GM12891 (cell line): ENCODE measurements around the gene TAF4B.

Experiments
- POLR2A ChIP-seq: IDR thresholded peaks from 2 replicates; pipeline ENCODE4 v1.6.1; 2011; ENCODE audit warnings: low read depth, low read length, control low read depth
- POLR2AphosphoS5 ChIP-seq: IDR thresholded peaks from 2 replicates; pipeline ENCODE4 v1.6.1; 2011; ENCODE audit warnings: low read depth, low read length, control low read depth
- POU2F2 ChIP-seq: IDR thresholded peaks from 2 replicates; pipeline ENCODE4 v1.6.1; 2011; ENCODE audit warnings: low read depth, mild to moderate bottlenecking, control low read depth, low read length, moderate library complexity
- TAF1 ChIP-seq: IDR thresholded peaks from 2 replicates; pipeline ENCODE4 v1.6.1; 2011; ENCODE audit warnings: low read depth, low read length, control low read depth

- TF ChIP-seq POLR2A (no peak), TAF1 (no peak), POU2F2 (no peak), POLR2AphosphoS5 (no peak)
Observed at GRCh38 chr18:26439537-26439936, 213.3 kb downstream of the TAF4B start.
